GM12891 (cell line): ENCODE measurements around the gene CETN1.

Source experiments
- PAX5 ChIP-seq: IDR thresholded peaks from 2 replicates; pipeline ENCODE4 v1.6.1; 2011; ENCODE audit warnings: low read length, moderate library complexity, mild to moderate bottlenecking; ENCODE audit not compliant: insufficient read depth, severe bottlenecking
- POLR2A ChIP-seq: IDR thresholded peaks from 2 replicates; pipeline ENCODE4 v1.6.1; 2011; ENCODE audit warnings: low read depth, low read length, control low read depth
- POLR2AphosphoS5 ChIP-seq: IDR thresholded peaks from 2 replicates; pipeline ENCODE4 v1.6.1; 2011; ENCODE audit warnings: low read depth, low read length, control low read depth
- SPI1 ChIP-seq: IDR thresholded peaks from 2 replicates; pipeline ENCODE4 v1.6.1; 2011; ENCODE audit warnings: low read depth, low read length, control low read depth
- TAF1 ChIP-seq: IDR thresholded peaks from 2 replicates; pipeline ENCODE4 v1.6.1; 2011; ENCODE audit warnings: low read depth, low read length, control low read depth

GRCh38 chr18:622289-622688 is 42.1 kb downstream of the CETN1 start:
- TF ChIP-seq PAX5 (no peak), POLR2A (no peak), SPI1 (no peak), POLR2AphosphoS5 (no peak), TAF1 (no peak)
